ENCODE results near the gene GRPEL1. TPM values are rescaled to one million over a fixed set of nuclear protein-coding genes. Genes with fewer than 3 reads are reported as not detected.
A peak's percentile ranks its signal among the peaks of the same experiment; 100 is the strongest.

The GRPEL1 gene
- total RNA-seq, 4 donors from 2014 or later: 20.8 to 24.0 (median 21.6) TPM

DNA sequence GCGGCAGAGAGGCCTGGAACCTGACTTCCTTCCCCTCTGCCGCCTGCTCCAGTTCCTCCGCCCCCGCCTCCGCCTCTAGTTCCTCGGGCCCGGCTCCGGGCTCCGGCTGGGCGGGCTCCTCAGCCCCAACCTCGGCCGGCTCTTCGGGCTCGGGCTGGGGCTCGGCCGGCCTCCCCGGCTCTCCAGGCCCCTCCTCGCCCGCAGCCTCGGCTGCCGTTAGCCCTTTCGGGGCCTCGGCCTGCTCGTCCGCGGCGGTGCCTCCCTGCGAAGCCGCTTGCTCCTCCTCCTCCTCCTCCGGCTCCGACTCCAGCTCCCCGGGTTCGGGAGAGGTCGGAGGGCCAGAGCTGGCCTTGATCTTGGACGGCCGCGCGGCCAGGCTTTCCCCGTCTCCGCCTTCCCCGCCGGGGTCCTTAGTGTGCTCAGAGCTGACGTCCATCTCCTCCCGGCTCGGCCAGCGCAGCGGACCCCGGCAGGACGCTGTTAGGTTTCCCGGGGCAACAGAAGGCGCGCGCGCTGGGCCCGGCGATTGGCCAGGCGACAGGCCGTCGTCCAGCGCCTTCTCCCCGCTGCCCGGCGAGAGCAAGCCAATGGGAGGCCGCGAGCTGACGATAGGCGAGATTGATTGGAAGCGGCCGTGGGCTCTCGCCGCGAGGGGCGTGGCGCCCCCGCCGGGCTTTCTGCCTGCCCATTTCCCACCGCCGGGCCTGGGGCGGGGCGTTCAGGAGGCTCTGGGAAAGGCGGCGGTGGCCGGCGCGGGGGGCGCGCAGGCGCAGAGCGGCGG lies 25.2 kb downstream of the GRPEL1 start:
- DNase-seq (ENCODE audit: low spot score in 2 of 2): peak; percentile 95 to 99
- TF ChIP-seq, protein P1, sequence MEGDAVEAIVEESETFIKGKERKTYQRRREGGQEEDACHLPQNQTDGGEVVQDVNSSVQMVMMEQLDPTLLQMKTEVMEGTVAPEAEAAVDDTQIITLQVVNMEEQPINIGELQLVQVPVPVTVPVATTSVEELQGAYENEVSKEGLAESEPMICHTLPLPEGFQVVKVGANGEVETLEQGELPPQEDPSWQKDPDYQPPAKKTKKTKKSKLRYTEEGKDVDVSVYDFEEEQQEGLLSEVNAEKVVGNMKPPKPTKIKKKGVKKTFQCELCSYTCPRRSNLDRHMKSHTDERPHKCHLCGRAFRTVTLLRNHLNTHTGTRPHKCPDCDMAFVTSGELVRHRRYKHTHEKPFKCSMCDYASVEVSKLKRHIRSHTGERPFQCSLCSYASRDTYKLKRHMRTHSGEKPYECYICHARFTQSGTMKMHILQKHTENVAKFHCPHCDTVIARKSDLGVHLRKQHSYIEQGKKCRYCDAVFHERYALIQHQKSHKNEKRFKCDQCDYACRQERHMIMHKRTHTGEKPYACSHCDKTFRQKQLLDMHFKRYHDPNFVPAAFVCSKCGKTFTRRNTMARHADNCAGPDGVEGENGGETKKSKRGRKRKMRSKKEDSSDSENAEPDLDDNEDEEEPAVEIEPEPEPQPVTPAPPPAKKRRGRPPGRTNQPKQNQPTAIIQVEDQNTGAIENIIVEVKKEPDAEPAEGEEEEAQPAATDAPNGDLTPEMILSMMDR (IDR thresholded peaks at IDR 0.05): no peak
- TF ChIP-seq POLR2A (IDR thresholded peaks at IDR 0.05): no peak
- 1 to 2% methylated on average over 16 to 69 of the region's 90 CpGs for WGBS, 2 donors
- peak overlapping the region; percentile 59 for H3K4me3 ChIP-seq (ENCODE audit: low read depth, poor library complexity, severe bottlenecking)
- intact Hi-C loops (cut with DNase I; ENCODE audit: low total_unique reads): no loop called here

DNA sequence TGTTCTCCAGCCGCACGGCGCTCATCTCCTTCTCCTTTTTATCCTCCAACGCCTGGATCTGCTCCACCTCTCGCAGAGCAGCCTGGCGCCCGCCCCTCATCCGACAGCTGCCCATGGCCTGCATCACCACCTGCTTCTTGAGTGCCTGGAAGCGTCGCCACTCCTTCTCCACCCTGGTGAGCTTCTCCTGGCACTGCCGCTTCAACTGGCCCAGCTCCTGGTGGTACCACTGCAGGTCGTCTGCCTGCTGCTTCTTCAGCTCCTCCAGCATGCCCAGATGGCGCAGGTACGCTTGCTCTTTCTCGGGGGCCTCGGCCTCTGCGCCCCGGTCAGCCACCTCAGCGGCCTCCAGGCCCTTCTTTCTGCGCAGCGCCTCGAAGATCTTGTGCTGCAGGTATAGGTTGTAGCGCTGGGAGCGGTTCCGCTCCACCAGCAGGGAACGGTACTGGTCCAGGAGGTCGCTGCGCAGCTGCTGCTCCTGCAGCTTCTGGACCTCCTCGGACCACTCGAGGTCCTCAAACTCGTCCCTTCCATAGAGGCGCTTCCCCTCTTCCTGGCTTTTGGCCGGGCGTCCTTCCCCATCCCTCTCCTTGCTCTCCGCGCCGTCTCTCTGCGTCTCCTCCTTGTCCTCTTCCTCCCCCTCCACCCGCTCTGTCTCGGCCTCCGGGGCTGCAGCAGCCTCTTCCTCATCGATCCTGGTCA lies 25.9 kb downstream of the GRPEL1 start:
- peak overlapping the region; percentile 59 for H3K4me3 ChIP-seq (ENCODE audit: low read depth, poor library complexity, severe bottlenecking)
- TF ChIP-seq POLR2A (IDR thresholded peaks at IDR 0.05): no peak
- TF ChIP-seq, protein P1 (IDR thresholded peaks at IDR 0.05): no peak
- intact Hi-C loops (cut with DNase I; ENCODE audit: low total_unique reads): no loop called here
- WGBS, 2 donors: 35 to 46% methylated on average over 41 to 42 of the region's 42 CpGs
- peak; percentile 51 to 90 for DNase-seq (ENCODE audit: low spot score in 2 of 2)

DNA sequence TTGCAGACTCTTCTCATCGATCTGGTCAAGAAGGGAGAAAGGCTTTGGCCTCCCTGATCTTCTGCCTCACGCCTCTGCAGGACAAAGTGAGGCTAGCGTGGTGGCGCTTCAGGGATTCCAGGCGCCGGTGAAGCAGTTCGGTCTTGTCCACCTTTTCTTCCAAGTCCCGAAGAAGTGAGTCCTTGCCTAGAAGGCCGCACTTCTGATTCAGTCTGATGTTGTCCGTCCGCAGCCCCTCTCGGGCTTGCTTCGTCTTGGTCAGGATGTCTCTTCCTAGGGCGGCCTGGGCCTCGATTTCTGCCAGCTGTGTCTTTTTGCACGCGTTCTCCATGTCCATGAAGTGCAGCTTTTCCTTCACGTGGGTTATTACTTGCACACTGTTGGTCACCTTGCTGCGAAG lies 26.6 kb downstream of the GRPEL1 start:
- WGBS, 2 donors: 95 to 97% methylated on average over 19 of the region's 19 CpGs
- TF ChIP-seq POLR2A (IDR thresholded peaks at IDR 0.05): no peak
- TF ChIP-seq, protein P1 (IDR thresholded peaks at IDR 0.05): no peak
- DNase-seq (ENCODE audit: low spot score in 2 of 2): no peak
- intact Hi-C loops (cut with DNase I; ENCODE audit: low total_unique reads): no loop called here
- H3K4me3 ChIP-seq (ENCODE audit: low read depth, poor library complexity, severe bottlenecking): no peak overlapping the region

DNA sequence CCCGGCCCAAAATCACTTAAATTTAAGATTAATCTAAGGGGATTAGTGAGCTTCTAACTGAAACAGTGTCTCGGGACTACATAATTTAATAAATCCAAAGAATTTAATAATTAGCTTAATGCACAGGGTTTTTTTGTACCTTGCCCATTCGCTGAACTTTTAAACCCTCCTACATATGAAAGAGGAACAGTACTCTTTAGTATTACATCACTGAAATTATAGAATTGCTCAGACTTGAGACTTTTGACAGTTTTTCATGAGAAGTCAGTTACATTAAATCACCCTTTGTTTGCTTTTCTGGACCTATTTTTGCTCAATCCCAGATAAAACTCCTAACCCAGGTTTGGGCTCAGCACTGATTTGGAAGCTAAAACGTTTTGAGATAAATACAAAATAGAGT lies 27.1 kb downstream of the GRPEL1 start:
- no peak for DNase-seq (ENCODE audit: low spot score in 2 of 2)
- WGBS, 2 donors: 87 to 88% methylated on average over 4 of the region's 4 CpGs
- no peak overlapping the region for H3K4me3 ChIP-seq (ENCODE audit: low read depth, poor library complexity, severe bottlenecking)
- TF ChIP-seq, protein P1 (IDR thresholded peaks at IDR 0.05): no peak
- no peak for TF ChIP-seq POLR2A (IDR thresholded peaks at IDR 0.05)
- intact Hi-C loops (cut with DNase I; ENCODE audit: low total_unique reads): no loop called here

DNA sequence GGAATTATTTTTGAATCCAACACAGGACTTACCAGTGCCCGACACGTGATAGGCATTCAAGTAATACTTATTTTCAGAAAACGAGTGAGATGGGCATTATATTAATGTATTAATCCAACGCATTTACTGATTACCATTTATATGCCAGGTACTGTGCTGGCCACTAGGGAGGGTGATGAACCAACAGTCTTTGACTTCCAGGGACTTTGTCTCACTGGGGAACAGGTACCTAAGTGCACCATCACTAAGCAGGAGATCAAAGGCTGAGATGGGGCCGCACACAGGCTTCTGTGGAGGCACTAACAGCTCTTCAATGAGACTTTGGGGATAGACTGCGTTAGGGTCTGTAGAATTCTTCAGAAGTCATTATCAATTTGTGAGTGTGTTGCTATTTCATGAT lies 30.4 kb downstream of the GRPEL1 start:
- H3K4me3 ChIP-seq (ENCODE audit: low read depth, poor library complexity, severe bottlenecking): no peak overlapping the region
- TF ChIP-seq POLR2A (IDR thresholded peaks at IDR 0.05): no peak
- 58 to 64% methylated on average over 6 of the region's 6 CpGs for WGBS, 2 donors
- no peak for DNase-seq (ENCODE audit: low spot score in 2 of 2)
- intact Hi-C loops (cut with DNase I; ENCODE audit: low total_unique reads): no loop called here

DNA sequence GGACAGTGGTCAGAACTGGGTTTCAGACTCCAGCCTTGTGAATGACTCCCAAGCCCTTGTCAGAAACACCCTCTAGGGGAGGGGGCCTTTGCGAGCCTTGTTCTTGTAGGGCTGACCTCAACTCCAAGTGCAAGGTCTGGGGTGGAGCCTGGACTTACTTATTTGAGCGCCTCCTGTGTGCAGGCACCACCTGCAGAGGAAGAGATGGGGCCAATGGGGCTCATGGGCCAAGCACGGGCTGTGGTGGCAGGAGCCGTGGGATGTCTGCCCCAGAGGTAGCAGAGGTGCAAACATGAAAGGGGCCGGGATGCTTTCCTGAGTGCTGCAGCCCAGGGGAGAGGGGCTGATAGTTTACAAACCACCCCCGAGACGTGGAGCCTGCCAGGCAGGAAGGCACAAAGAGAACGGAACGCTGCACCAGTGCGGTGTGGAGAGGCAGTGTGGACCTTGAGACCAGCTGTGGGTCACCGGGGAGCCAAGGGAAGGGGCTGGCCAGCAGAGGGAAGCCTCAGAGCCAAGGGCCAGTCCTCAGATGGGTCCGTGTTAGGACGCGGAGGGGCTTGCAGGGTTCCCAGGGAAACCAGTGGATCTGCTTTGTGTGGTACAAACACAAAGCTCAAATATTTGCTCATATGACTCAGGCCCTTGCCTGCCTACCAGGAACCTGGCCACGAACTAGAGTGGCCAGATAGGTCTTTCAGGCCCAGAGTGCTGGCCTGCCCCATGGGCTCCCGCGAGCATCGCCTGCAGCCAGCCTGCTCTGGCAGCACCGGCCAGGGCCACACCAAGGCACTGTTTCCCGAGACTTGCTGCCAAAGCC lies 33.4 kb downstream of the GRPEL1 start:
- TF ChIP-seq, protein P1 (IDR thresholded peaks at IDR 0.05): no peak
- no peak for DNase-seq (ENCODE audit: low spot score in 2 of 2)
- intact Hi-C loops (cut with DNase I; ENCODE audit: low total_unique reads): no loop called here
- 68 to 76% methylated on average over 19 to 20 of the region's 20 CpGs for WGBS, 2 donors
- no peak overlapping the region for H3K4me3 ChIP-seq (ENCODE audit: low read depth, poor library complexity, severe bottlenecking)

All from lower leg skin (tissue), 4 donors.